ENCODE measurements around the gene RIT2.

DNA sequence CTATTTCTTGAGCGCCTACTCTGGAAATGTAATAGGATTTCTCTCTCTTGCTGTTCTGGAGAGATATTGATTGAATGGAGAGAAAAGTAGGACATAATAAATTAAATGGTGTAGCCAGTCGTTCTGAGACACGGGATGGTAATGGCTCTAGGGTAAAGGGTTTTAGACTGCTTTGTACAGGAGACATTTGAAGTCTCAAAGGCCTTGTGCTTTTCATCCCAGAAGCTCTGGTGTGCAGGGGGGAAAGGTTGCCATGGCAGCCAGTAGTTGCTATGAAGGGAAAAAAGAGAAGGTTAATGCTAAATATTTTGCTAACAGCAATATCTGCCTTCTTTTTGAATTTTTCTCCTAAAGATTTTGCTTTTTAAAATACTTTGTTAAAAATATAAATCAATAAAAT lies 359.3 kb downstream of the RIT2 start:
- TF ChIP-seq, protein P1, sequence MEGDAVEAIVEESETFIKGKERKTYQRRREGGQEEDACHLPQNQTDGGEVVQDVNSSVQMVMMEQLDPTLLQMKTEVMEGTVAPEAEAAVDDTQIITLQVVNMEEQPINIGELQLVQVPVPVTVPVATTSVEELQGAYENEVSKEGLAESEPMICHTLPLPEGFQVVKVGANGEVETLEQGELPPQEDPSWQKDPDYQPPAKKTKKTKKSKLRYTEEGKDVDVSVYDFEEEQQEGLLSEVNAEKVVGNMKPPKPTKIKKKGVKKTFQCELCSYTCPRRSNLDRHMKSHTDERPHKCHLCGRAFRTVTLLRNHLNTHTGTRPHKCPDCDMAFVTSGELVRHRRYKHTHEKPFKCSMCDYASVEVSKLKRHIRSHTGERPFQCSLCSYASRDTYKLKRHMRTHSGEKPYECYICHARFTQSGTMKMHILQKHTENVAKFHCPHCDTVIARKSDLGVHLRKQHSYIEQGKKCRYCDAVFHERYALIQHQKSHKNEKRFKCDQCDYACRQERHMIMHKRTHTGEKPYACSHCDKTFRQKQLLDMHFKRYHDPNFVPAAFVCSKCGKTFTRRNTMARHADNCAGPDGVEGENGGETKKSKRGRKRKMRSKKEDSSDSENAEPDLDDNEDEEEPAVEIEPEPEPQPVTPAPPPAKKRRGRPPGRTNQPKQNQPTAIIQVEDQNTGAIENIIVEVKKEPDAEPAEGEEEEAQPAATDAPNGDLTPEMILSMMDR (IDR thresholded peaks at IDR 0.05) = no peak
- no peak for TF ChIP-seq POLR2A (IDR thresholded peaks at IDR 0.05)
